Lower leg skin (tissue), 3 donors: ENCODE data around the gene CNRIP1.

Experiments
- POLR2A ChIP-seq, 2 donors: fragments of 450-650 bp; IDR thresholded peaks; one replicate each; pipeline ENCODE4 v1.6.1; 2016 to 2017; ENCODE audit warnings: antibody characterized with exemption in 2 of 2, mild to moderate bottlenecking in 1 of 2, moderate library complexity in 1 of 2
- TF ChIP-seq, protein P1 (sequence below), 3 donors: fragments of 450-650 bp; IDR thresholded peaks; one replicate each; pipeline ENCODE4 v1.5.1; 2016; ENCODE audit warnings: antibody characterized with exemption in 3 of 3, mild to moderate bottlenecking in 3 of 3, moderate library complexity in 2 of 3

DNA sequence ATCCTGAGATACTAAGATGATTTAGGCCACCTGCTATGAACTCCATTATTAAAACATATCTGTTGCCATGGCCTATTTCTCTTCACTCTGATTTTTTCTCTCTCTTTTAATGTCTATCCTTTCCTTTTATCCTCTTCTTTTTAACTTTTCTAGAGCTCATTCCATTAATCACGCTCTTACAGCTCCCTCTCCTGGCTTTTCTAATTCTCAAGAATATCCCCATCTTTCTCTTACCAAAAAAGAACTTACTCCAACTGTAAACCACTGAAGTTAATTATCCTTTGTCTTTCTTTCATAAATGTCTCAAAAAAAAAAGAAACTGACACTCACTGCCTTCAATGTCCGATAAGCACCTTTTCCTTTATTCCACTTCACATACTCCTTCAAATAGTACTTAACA lies 75.3 kb downstream of the CNRIP1 start:
- TF ChIP-seq, protein P1, sequence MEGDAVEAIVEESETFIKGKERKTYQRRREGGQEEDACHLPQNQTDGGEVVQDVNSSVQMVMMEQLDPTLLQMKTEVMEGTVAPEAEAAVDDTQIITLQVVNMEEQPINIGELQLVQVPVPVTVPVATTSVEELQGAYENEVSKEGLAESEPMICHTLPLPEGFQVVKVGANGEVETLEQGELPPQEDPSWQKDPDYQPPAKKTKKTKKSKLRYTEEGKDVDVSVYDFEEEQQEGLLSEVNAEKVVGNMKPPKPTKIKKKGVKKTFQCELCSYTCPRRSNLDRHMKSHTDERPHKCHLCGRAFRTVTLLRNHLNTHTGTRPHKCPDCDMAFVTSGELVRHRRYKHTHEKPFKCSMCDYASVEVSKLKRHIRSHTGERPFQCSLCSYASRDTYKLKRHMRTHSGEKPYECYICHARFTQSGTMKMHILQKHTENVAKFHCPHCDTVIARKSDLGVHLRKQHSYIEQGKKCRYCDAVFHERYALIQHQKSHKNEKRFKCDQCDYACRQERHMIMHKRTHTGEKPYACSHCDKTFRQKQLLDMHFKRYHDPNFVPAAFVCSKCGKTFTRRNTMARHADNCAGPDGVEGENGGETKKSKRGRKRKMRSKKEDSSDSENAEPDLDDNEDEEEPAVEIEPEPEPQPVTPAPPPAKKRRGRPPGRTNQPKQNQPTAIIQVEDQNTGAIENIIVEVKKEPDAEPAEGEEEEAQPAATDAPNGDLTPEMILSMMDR (IDR thresholded peaks at IDR 0.05), result no peak
- TF ChIP-seq POLR2A (IDR thresholded peaks at IDR 0.05), result no peak
